Measurements from ENCODE around the gene TEK. TPM values are rescaled to one million over a fixed set of nuclear protein-coding genes. Genes with fewer than 3 reads are reported as not detected.

TEK gene
- total and polyA plus RNA-seq, 10 of the 15 experiments (the other 5 are each of a cell fraction or from before 2014, with no cell fraction given) = not detected

- TF ChIP-seq PRDM15 (CRISPR knock-in tag; IDR thresholded peaks at IDR 0.05) = no peak
- TF ChIP-seq HCFC1 (IDR thresholded peaks at IDR 0.05; ENCODE audit: low read length) = no peak
Observed at GRCh38 chr9:27276193-27277030, 167.4 kb downstream of the TEK start (continued).

- no peak for DNase-seq (ENCODE audit: low read depth, low spot score)
- RAD21 ChIA-PET (ENCODE audit: unreplicated experiment) = interaction anchor here (0.5 kb wide), 1 partner anchor 245 kb away, joined by 3 read pairs; no protein-coding TSS in a partner anchor
- H3K4me1 ChIP-seq (ENCODE audit: control insufficient read depth, insufficient read depth, low read length) = no peaks in the 10 kb centered on the region
- H3K79me2 ChIP-seq (ENCODE audit: control insufficient read depth, insufficient read depth, low read length) = no peaks in the 10 kb centered on the region
- H3K9ac ChIP-seq (ENCODE audit: control insufficient read depth, insufficient read depth, low read length) = no peak overlapping the region
- H3K4me3 ChIP-seq = no peak overlapping the region
- POLR2A ChIA-PET = no interaction called here
- no peak for ATAC-seq
- H3K4me2 ChIP-seq (ENCODE audit: control insufficient read depth, insufficient read depth) = no peak overlapping the region
- intact Hi-C loops (cut with micrococcal nuclease; ENCODE audit: unreplicated experiment) = loop anchor here (5.0 kb wide), 1 partner anchor 536 kb away; no protein-coding TSS in a partner anchor
- SMC1A ChIA-PET (ENCODE audit: uncharacterized antibody, unreplicated experiment) = interaction anchor here (0.9 kb wide), 1 partner anchor 20 kb away, joined by 3 read pairs; no protein-coding TSS in a partner anchor
- no peak overlapping the region for H2AFZ ChIP-seq (ENCODE audit: control insufficient read depth, low read depth, low read length)
- no peaks in the 10 kb centered on the region for H3K36me3 ChIP-seq (ENCODE audit: control insufficient read depth in 2 of 2, insufficient read depth in 2 of 2, low read length in 1 of 2)
- H4K20me1 ChIP-seq (ENCODE audit: control insufficient read depth, insufficient read depth) = no peaks in the 10 kb centered on the region
- no peaks in the 10 kb centered on the region for H3K9me3 ChIP-seq (replicated peaks; ENCODE audit: control insufficient read depth, insufficient read depth, low read length)
- TF ChIP-seq ZSCAN29 (IDR thresholded peaks at IDR 0.05) (no peak), MLLT1 (IDR thresholded peaks at IDR 0.05) (no peak)
- WGBS (ENCODE audit: insufficient coverage, insufficient replicate concordance, low lambda C conversion rate, missing lambda C conversion rate) = 95% methylated on average over 1 of the region's 1 CpG
- FAIRE-seq = no peak
- no TSS peak for BruUV-seq (replicated peaks)
- in situ Hi-C loops (cut with MboI) = loop anchor here (5.0 to 10.0 kb wide), 2 partner anchors 246 to 534 kb away; no protein-coding TSS in a partner anchor
- no peak overlapping the region for H3K27ac ChIP-seq (ENCODE audit: control insufficient read depth, insufficient read depth)
- CTCF ChIA-PET = interaction anchor here (0.9 to 1.9 kb wide), 4 partner anchors 9 to 536 kb away, joined by 3 to 5 read pairs (median 4); no protein-coding TSS in a partner anchor
- no peaks in the 10 kb centered on the region; a peak in 1 of 4 replicates for H3K27me3 ChIP-seq (replicated peaks in 1 of 2; ENCODE audit: control insufficient read depth in 2 of 2, insufficient read depth in 2 of 2, low read length in 1 of 2)
Observed at GRCh38 chr9:27278374-27278773, 169.3 kb downstream of the TEK start.

All from GM12878 (cell line).